Embryonic facial prominence (tissue), 1 donor: ENCODE data around the gene INTS15.

Source experiments
- DNase-seq: peaks from one replicate; pipeline ENCODE4 v3.0.0-alpha.2; 2016; ENCODE audit errors: extremely low spot score

INTS15 gene

DNA sequence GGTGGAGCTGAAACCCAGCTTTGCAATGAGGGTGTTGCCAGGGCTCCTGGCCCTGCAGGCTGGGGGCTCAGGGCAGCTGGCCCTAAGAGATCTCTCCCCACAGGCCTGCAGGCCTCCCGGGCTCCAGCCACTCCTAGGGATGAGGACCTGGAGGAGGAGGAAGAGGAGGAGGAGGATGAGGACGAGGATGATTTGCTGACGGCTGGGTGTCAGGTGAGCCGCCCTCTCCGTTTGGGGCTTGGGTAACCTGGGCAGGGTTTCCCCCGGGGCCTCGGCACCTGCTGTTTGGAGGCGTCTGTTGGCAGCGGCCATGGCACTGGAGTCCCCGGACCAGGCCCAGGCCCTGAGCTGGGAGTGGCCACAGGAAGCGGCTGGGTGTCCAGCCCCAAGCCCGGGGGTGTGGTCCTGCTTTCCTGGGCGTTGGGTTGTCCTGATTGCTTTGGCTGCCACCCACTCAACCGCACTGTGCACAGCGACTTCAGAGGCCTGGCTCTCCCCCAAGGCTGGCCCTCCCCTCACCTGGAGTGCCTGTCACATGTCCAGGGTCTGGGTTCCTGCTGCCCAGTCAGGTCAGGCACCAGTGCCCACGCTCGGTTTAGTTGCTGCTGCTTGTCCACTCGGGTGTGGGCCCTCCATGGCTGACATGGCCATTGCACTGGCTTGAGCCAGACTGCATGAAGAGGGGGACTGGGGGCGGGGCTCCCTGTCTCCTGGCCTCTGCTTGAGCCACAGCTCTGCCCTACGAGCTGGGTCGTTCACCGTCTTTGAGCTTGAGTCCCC lies 53.2 kb downstream of the INTS15 start:
- no peak for DNase-seq

DNA sequence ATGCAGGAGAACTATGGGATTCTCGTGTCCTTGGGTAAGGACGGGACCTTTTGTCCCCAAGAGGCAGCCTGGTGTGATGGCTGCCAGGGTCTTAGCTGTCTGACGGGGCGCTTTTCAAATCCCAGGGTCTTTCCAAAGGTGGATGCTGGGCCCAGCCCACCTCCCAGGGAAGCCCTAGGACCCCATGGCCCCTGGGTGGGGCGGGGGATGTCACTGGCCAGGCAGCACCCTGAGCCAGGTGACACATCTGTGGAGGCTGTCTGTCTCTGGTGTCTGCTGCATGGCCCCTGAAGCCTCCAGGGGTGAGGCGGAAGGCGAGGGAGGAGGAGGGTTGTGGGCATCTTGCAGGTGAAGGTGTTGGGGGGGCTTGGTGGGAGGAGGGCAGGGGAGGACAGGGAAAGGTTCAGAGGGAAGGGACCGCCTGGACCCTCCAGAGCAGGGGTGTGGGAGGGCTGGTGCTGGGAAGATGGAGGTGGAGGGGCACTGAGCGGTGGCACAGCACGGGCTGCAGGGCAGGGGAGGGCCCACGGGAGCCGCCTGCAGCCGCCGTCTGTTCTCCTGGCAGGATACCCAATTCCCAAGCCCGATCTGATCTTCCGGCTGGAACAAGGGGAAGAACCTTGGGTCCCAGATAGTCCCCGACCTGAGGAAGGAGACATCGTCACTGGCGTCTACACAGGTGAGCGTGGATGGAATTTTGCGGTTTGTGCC lies 54.2 kb downstream of the INTS15 start:
- DNase-seq: no peak

DNA sequence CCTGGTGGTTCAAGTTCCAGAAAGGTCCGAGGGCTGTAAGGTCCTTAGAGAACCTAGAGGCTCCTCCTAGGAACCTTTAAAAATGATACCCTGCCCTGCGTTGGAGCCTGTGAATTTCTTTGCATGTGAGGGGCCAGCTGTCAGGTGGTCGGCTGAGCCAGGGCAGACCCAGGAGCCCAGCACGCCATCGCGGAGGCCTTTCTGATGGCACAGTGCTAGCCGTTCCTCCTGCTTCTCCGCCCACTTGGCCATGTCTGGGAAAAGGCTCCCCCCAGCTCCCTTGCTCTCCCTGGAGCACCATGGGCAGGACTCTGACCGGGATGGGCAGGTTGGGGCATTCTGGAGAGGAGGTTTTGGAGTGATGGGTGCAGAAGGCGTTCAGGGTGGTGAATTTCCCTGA lies 54.9 kb downstream of the INTS15 start:
- DNase-seq: no peak

DNA sequence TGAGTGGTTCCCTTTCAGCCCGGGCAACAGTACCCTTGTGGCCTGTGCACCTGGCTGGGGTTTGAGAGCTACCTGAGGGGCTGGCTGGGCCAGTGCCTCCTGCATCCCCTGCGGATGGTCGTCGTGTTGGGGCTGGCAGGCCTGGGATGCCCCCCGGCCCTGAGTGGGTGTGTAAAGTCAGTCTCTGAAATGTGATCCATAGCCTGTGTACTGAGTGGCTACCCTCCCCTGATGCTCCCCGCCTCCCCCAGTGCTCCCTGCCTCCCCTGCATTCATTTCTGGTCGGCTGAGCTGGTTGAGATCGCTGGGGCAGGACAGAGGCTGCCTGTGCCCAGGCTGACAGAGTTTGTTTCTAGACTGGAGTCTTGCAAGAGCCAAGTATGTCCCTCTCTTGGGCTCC lies 56.6 kb downstream of the INTS15 start:
- no peak for DNase-seq

DNA sequence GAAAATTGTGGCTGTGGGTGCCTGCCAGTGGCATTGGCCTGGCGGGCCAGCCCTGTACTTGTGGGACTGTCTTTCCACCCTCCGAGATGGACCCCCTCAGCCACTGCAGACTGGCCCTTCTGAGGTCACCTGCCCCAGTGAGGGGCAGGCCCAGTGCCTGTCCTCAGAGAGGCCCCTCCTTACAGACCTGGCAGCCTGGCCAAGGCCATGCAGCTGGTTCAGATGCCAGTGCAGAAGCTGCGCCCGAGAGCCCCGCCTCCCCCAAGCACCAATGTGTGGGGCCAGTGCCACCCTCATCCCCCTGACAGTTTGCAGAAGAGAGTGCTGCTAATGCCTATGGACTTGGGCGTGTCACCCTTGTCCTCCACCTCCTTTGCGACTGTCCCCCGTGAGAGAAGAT lies 57.3 kb downstream of the INTS15 start:
- DNase-seq: no peak

DNA sequence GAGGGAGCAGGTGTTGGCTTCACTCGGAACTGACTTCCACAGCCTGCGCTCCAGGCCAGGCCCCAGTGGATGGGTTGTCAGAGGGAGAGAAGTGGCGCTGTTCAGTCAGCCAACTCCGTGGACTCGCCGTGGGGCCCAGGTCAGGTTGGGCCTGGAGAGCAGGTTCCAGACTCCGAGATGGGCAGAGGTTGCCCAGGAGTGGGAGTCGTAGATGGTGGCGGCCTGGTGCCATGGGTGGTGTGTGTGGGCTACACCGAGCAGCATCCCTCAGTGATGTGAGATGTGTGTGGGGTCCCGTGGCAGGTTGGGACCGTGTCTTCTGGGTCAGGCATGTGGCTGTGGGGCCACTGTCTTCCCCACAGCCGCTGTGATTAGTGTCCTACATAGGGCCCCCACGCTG lies 57.7 kb downstream of the INTS15 start:
- no peak for DNase-seq

DNA sequence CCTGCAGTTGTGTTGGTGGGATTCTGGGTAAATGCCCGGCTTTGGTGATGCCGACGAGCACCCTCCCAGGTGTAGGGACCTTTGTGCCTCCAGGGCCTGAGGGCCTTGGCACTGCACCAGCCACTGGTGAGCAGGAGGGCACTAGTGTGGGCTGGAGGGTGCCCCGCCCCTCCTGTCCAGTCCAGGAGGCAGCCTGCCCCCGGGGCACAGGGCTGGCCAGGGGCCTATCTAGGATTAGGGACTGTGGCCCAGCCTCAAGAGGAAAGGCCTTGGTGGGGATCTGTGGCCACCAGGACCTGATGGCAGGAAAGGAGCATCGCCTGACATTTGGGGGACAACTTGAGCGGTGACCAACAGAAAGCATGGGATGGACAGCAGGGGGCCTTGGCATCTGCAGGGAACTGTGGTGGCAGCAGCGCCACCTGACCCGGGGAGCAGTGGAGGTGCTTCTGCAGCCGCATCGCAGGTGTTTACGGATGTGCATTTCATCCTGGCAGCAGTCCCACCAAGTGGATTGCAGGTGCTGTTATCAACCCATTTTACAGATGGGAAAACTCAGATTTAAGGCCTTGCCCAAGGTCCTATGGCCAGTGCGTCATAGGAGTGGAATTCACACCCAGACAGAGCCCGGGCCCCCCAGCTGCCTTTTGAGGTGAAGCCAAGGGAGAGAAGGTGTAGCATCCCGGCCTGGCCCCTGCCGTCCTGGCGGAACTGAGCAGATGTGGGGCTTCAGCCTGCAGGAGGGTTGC lies 58.4 kb downstream of the INTS15 start:
- no peak for DNase-seq

DNA sequence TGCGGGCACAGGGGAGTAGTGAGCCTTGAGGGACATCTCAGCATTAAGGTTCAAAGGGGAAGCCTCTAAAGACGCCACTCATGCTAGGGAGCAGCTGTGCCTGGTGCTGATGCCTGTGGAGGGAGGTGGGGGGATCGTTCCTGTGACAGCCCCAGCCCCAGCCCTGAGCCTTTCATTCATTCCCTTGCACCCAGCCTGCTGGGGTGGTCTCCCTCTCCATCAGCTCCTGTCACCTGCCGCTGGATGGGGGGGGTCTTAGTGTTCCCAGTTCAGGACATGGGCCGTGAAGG lies 58.9 kb downstream of the INTS15 start:
- DNase-seq: no peak

DNA sequence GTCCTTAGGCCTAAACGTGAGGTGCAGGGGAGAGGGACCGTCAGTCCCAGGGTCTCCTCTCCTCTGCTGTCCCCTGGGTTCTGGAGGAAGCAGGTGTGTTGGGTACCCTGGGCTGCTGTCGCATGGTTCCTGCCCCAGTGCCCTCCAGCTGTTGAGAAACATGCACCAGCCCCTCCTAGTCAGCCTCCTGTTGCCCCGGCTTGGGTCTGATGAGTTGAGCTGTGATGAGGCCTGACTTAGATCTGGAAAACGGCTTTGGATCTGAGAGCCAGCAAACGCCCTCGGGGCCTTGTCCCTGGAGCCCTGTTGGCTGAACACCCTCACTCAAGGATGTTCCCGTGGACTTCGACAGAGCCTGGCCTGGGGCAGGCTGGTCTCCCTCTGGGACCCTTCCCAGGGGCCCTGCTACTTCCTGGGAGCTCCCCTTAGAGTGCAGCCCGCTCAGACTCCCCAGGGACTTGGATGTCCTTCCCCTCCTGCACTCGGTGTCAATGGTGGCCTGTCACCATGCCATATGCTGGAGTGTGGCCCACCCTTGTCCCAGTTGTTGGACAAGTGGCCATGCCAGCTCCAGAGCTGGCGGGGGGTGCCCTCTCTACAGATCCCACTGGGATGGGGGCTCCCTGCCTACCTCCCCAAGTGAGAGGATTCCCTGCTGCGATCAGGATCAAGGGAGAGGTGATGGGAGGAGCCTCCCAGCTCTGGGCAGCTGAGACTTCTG lies 59.6 kb downstream of the INTS15 start:
- DNase-seq: no peak

DNA sequence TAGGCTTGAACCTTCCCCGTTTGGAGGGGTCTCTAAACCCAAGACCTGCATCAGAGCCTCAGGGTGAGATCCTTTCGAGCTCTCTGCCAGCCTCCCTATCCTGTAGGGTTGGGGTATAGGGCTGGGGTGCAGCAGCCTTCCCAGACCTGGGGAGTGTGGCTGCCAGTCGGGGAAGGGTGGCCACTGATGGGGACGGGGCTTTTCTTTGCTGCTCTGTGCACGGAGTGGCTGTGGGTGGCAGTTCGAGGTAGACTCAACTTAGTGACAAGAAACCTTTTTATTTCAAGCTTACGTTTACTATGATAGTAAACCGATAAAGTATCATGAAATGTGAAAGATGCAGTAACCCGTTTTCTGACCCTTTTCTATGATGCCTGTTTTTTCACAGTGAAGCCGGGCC lies 60.3 kb downstream of the INTS15 start:
- no peak for DNase-seq

DNA sequence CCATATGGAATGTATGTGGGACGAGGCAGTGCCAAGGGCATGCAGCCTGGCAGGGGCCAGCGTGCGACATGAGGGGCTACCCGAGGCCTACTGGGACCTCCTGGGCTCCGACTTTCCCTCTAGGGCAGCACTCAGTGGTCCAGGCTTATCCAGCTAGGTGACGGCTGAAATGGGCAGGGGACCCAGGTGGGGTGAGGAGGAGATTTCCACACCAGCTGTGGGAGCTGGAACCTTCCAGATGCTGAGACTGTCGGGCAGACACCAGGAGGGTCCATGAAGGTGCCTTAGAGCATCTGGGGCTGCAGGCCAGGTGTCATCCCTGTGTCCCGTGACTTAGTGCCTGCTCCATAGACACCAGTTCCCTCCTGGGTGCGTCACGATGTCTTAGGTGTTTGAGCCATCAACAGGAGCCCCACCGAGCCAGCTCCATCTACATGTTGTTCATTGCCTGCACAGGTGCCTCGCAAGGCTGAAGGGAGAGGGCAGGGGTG lies 60.7 kb downstream of the INTS15 start:
- no peak for DNase-seq

DNA sequence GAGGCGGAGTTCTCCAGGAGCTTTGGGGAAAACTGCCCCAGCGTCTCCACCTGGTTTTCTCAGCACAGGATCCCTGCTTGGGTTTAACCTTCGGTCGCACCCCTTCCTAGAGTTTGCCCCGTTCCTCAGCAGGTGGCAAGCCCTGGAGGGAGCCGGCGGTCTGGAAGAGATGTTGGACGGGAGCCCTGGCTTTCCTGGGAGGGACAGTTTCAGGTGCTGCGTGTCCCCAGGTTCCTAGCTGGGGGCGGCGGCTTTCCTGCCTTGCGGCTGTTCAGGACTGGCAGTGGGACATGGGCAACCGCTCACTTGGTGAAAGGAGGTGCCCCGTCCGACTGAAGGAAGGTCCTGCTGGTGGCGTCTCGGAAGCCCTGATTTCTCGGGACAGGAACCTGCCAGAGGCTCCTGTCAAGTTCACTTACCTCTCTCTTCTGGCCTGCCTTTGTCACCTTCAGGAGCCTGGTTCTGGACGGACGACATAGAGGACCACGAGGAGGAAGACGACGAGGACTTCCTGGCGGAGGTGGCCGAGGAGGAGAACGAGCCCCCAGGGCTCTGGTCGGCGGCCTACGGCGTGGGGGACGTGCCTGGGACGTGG lies 62.1 kb downstream of the INTS15 start:
- DNase-seq: no peak

DNA sequence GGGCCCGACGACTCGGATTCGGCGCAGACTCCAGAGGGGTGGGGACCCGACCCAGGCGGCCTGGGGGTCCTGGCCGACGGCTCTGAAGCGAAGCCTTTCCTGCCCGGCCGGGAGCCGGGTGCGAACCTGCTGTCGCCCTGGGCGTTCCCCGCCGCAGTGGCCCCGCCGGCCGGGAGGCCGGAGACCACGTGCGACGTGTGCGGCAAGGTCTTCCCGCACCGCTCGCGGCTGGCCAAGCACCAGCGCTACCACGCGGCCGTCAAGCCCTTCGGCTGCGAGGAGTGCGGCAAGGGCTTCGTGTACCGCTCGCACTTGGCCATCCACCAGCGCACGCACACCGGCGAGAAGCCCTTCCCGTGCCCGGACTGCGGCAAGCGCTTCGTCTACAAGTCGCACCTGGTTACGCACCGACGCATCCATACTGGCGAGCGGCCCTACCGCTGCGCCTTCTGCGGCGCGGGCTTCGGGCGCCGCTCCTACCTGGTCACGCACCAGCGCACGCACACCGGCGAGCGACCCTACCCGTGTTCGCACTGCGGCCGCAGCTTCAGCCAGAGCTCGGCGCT lies 62.7 kb downstream of the INTS15 start:
- no peak for DNase-seq

DNA sequence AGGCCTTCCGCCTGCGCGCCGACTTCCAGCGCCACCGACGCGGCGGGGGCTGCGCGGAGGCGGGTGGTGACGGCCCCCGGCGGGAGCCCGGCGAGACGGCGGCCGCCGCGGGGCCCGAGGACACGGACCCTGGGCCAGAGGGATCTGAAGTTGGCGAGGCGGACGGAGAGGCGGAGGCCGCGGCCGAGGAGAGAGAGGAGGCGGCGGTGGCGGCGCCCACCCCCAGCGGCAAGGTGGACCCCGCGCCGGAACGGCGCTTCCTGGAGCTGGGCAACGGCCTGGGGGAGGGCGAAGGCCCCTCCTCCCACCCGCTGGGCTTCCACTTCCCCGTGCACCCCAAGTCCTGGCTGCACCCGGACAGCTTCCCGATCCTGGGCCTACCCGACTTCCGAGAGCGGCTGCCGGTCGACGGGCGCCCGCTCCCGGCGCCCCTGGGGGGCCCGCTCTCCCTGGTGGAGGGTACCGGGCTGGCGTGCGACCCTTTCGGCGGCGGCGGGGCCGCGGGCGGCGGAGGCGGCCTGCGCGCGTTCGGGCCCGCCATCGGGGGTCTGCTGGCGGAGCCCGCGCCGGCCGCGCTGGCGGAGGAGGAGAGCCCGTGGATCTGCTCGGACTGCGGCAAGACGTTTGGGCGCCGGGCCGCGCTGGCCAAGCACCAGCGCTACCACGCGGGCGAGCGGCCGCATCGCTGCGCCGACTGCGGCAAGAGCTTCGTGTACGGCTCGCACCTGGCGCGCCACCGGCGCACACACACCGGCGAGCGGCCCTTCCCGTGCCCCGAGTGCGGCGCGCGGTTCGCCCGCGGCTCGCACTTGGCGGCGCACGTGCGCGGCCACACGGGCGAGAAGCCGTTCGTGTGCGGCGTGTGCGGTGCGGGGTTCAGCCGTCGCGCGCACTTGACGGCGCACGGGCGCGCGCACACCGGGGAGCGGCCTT lies 63.5 kb downstream of the INTS15 start:
- no peak for DNase-seq

DNA sequence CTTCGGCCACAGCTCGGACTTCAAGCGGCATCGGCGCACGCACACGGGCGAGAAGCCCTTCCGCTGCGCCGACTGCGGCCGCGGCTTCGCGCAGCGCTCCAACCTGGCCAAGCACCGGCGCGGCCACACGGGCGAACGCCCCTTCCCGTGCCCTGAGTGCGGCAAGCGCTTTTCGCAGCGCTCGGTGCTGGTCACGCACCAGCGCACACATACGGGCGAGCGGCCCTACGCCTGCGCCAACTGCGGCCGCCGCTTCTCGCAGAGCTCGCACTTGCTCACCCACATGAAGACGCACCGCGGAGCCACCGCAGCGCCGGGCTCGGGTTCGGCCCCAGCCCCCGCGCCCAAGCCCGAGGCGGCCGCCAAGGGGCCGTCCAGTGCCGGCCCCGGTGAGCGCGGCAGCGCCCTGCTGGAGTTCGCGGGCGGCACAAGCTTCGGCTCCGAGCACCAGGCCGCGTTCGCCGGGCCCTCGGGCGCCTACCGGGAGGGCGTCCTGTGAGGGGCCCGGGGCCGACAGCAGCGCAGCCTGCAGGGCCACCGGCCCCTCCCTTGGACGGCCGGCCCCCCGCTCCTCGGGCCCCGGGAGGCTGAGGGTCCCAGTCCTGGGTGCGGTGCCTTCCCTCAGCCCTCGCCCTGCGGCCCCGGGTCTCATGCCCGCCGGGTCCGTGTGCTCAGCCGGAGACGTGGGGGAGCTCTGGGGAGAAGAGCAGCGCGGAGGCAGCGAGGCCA lies 64.5 kb downstream of the INTS15 start:
- DNase-seq: no peak

DNA sequence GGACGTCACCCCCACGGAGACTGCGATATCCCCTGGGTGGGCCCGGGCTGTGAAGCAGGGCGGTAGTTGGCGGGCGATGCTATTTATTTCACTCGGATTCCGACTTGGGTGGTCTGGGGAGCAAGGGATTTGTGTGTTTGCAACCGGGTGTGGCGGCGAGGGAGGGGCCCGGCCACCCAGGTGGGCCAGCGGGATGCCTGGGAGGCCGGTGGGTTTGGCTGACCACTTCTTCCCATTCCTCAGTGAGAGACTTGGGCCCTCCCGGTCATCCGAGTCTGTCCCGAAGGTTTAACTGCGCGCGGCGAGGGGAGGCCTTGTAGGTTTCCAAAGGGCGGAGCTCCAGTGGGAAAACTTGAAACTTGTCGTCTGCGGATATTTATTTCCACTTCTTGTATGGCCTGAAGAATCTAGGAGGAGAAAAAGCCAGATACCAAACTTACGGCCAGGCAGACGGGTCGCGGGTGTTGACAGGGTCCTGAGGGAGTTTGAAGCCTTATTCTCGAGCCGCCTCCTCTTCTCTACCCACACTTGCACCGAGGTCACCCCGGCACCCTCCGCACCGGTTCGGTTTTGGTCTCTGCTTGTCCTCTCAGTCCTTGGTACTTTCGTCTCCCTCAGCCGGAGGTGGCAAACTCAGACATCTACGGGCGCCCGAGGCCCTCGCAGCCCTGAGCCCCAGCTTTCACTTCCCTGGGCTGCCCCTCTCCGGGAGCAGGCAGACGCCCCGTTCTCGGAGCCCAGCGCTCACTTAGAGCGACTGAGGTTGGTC lies 65.2 kb downstream of the INTS15 start:
- no peak for DNase-seq

DNA sequence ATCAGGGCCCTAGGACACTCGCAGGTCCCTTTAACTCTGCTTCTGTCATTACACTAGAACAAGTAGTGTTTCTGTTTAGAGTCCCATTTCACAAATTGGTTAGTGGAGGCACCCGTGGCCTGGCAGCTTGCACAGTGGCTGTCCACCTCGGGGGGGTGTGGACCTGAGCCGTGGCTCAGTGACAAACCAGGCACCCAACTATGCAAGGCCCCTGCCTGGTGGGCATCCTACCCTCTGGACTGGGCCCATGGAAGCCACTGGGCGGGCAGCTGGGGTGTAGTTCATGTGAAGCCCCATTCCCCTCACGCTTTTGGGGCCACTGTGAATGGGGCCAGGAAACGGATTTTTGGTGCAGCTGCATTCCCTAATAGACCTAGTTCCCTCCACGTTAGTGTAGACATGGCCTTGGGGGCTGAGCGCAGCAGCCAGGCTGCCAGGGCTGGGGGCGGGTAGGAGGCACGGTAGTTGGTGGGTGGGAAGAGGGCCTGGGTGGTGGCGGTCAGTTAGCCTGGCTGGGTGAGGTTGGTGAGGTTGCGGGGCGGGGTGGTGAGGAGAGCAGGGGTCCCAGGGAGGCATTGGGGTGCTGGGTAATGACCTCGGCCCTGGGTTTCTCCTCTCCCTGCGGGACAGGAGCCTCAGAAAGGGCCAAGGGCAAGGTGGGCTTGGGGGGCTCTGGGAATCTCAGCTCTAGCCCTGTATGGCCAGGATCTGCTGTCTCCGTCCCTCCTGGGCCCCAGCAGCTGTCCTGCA lies 66.0 kb downstream of the INTS15 start:
- DNase-seq: no peak

DNA sequence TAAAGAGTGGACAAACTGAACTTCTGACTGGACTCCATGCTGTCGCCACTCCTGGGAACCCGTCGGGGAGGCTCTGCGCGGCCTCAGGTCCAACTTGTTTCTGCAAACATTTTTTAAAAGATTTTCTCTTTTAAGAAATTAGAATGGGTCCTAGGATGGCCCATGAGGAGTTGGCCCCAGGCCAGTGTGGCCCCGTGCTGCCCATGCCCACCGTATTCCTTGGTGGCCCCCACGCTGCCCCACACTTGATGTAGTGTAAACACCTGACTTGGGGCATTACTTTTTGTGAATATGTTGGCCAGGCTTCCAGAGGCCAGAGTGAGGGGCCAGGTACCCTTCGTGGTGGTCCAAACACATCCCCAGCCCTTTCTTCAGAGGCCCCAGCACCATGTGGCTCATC lies 66.6 kb downstream of the INTS15 start:
- no peak for DNase-seq
